Liver (tissue), 9 donors: Measurements from ENCODE around the gene PATJ. TPM values are rescaled to one million over a fixed set of nuclear protein-coding genes. Genes with fewer than 3 reads are reported as not detected.
"Not testable (repeated sequence)": the region's sequence is repeated elsewhere in the genome, so short reads cannot be mapped to it uniquely, and the experiment has no call there.

Source experiments
- DNase-seq: peaks from one replicate; pipeline ENCODE4 v3.0.0-alpha.2; 2017; ENCODE audit warnings: low spot score
- H3K27ac ChIP-seq, 2 donors: one replicate each; pipeline ENCODE4 v1.7.0; 2013; ENCODE audit warnings: inconsistent platforms in 2 of 2, low read length in 2 of 2, control low read depth in 1 of 2, low read depth in 1 of 2, mild to moderate bottlenecking in 1 of 2
- H3K27me3 ChIP-seq, 4 donors: one replicate each; pipeline versions ENCODE4 v1.6.1 to v1.7.0; 2013; ENCODE audit warnings: low read length in 3 of 4, inconsistent platforms in 1 of 4, mild to moderate bottlenecking in 1 of 4, moderate library complexity in 1 of 4; ENCODE audit not compliant: control insufficient read depth in 4 of 4, insufficient read depth in 4 of 4
- H3K36me3 ChIP-seq, 4 donors: one replicate each; pipeline versions ENCODE4 v1.6.1 to v1.7.0; 2013; ENCODE audit warnings: low read length in 3 of 4, mild to moderate bottlenecking in 3 of 4, low read depth in 1 of 4, moderate library complexity in 1 of 4; ENCODE audit not compliant: control insufficient read depth in 4 of 4, insufficient read depth in 3 of 4
- H3K4me1 ChIP-seq, 4 donors: one replicate each; pipeline versions ENCODE4 v1.6.1 to v1.7.0; 2013; ENCODE audit warnings: low read length in 3 of 4, mild to moderate bottlenecking in 3 of 4, moderate library complexity in 1 of 4; ENCODE audit not compliant: control insufficient read depth in 4 of 4, insufficient read depth in 4 of 4
- H3K4me3 ChIP-seq, 3 donors: one replicate each; pipeline versions ENCODE4 v1.6.1 to v1.7.0; 2013; ENCODE audit warnings: low read length in 3 of 3, control low read depth in 1 of 3, low read depth in 1 of 3, mild to moderate bottlenecking in 1 of 3
- H3K9ac ChIP-seq, 2 donors: one replicate each; pipeline ENCODE4 v1.7.0; 2013; ENCODE audit warnings: low read length in 2 of 2, mild to moderate bottlenecking in 2 of 2, moderate library complexity in 2 of 2, control low read depth in 1 of 2, low read depth in 1 of 2
- H3K9me3 ChIP-seq, 4 donors: one replicate each; pipeline versions ENCODE4 v1.6.1 to v1.7.0; 2013; ENCODE audit warnings: low read length in 3 of 4; ENCODE audit not compliant: control insufficient read depth in 4 of 4
- ATF3 ChIP-seq: IDR thresholded peaks from 2 replicates; pipeline ENCODE4 v1.6.1; 2016; ENCODE audit warnings: antibody characterized with exemption
- EGR1 ChIP-seq, 2 donors: IDR thresholded peaks; 2 replicates each; pipeline ENCODE4 v1.6.1; 2016 to 2018; ENCODE audit warnings: antibody characterized with exemption in 2 of 2, low read depth in 2 of 2
- FOXA2 ChIP-seq: IDR thresholded peaks from 2 replicates; pipeline ENCODE4 v1.6.1; 2016; ENCODE audit warnings: antibody characterized with exemption
- HNF4G ChIP-seq: IDR thresholded peaks from 2 replicates; pipeline ENCODE4 v1.6.1; 2016; ENCODE audit warnings: antibody characterized with exemption
- MAX ChIP-seq: IDR thresholded peaks from 2 replicates; pipeline ENCODE4 v1.6.1; 2016; ENCODE audit warnings: antibody characterized with exemption
- RAD21 ChIP-seq, 2 donors: IDR thresholded peaks; 2 replicates each; pipeline ENCODE4 v1.6.1; 2016; ENCODE audit warnings: antibody characterized with exemption in 2 of 2, mild to moderate bottlenecking in 2 of 2
- REST ChIP-seq: IDR thresholded peaks from 2 replicates; pipeline ENCODE4 v1.6.1; 2016; ENCODE audit warnings: antibody characterized with exemption, mild to moderate bottlenecking
- TAF1 ChIP-seq: conservative IDR thresholded peaks from 2 replicates; pipeline ENCODE4 v1.6.1; 2016; ENCODE audit warnings: antibody characterized with exemption, mild to moderate bottlenecking
- ZBTB33 ChIP-seq: IDR thresholded peaks from 2 replicates; pipeline ENCODE4 v1.6.1; 2016; ENCODE audit warnings: antibody characterized with exemption
- WGBS: extraction: QIAGEN DNeasy Blood & Tissue Kit; methylation state at CpG from one replicate; pipeline ENCODE4 v1.1.7; 2013; 5-methylcytosine and 5-hydroxymethylcytosine counted together
- polyA plus RNA-seq, 2 donors: library from polyadenylated mRNA; stranded (reverse) in 1 of 2; unstranded in 1 of 2; fragments of 200-250 nt in 1 of 2; fragments of >200 nt in 1 of 2; fragmentation: Nextera tagmentation in 1 of 2; extraction: Ambion mirVana in 1 of 2; gene quantifications; one replicate each; pipeline versions ENCODE4 v1.2.1 to v1.2.3, GENCODE V29; 2013 to 2015
- total RNA-seq, 2 donors: library from RNA; depleted of rRNA; stranded (reverse); fragments of >200 nt; gene quantifications; one replicate each; pipeline ENCODE4 v1.2.3, GENCODE V29; 2014
- donor health status: healthy.
- donor health status: healthy.
- donor health status: healthy.
- donor health status: healthy.
- donor health status: healthy.

PATJ gene
- total and polyA plus RNA-seq, 4 donors, result 5.7 to 29.8 (median 9.0) TPM

- no peak for DNase-seq
- no peak overlapping the region for H3K9ac ChIP-seq
- no peak overlapping the region for H3K27ac ChIP-seq
- H3K4me1 ChIP-seq, result peaks cover 0 to 2% (median 0%) of the 10 kb centered on the region in 4 donors
- no peaks in the 10 kb centered on the region for H3K36me3 ChIP-seq
- H3K4me3 ChIP-seq, result no peak overlapping the region
- TF ChIP-seq HNF4G (no peak), ATF3 (no peak)
- H3K27me3 ChIP-seq, result no peaks in the 10 kb centered on the region
- H3K9me3 ChIP-seq, result no peaks in the 10 kb centered on the region
- WGBS, result 90% methylated on average over 7 of the region's 7 CpGs
Observed at GRCh38 chr1:62184336-62184735, 442.1 kb downstream of the PATJ start.

- H3K9me3 ChIP-seq, H3K36me3 ChIP-seq, H3K4me1 ChIP-seq, H3K27me3 ChIP-seq, H3K27ac ChIP-seq, H3K9ac ChIP-seq, H3K4me3 ChIP-seq, DNase-seq: not testable (repeated sequence)
- WGBS, result 95% methylated on average over 6 of the region's 6 CpGs
Observed at GRCh38 chr1:62185233-62185632, 443.0 kb downstream of the PATJ start.

- H3K9ac ChIP-seq, result no peak overlapping the region
- no peaks in the 10 kb centered on the region for H3K9me3 ChIP-seq
- no peak for TF ChIP-seq FOXA2
- no peak for TF ChIP-seq RAD21 (IDR thresholded peaks at IDR 0.05)
- no peak for TF ChIP-seq ZBTB33
- TF ChIP-seq HNF4G, result no peak
- no peak for TF ChIP-seq REST
- TF ChIP-seq MAX, result no peak
- TF ChIP-seq TAF1, result no peak
- TF ChIP-seq EGR1 (IDR thresholded peaks at IDR 0.05; ENCODE audit: low read depth in 2 of 2), result no peak
- no peak for DNase-seq
- WGBS, result 38% methylated on average over 3 of the region's 3 CpGs
- peaks cover 0 to 2% (median 0%) of the 10 kb centered on the region in 4 donors for H3K4me1 ChIP-seq
- no peak overlapping the region for H3K27ac ChIP-seq
- no peak overlapping the region for H3K4me3 ChIP-seq
- no peaks in the 10 kb centered on the region for H3K27me3 ChIP-seq
- no peaks in the 10 kb centered on the region for H3K36me3 ChIP-seq
Observed at GRCh38 chr1:62185677-62186076, 443.4 kb downstream of the PATJ start.
